Measurements from ENCODE around the gene SLC45A3. TPM values are rescaled to one million over a fixed set of nuclear protein-coding genes. Genes with fewer than 3 reads are reported as not detected.

The SLC45A3 gene
- total RNA-seq, 1 donor from 2014 or later, result 9.2 TPM

- H3K27me3 Mint-ChIP-seq (ENCODE audit: unreplicated experiment), result peaks cover 14% of the 10 kb centered on the region
- H3K36me3 Mint-ChIP-seq (ENCODE audit: low read depth, unreplicated experiment), result peaks cover 8% of the 10 kb centered on the region
- H3K27ac Mint-ChIP-seq (ENCODE audit: unreplicated experiment), result peak overlapping the region; percentile 97
- H3K9me3 Mint-ChIP-seq (ENCODE audit: unreplicated experiment), result no peaks in the 10 kb centered on the region
- TF ChIP-seq CTCF (IDR thresholded peaks at IDR 0.05; ENCODE audit: unreplicated experiment), result no peak
- H3K4me1 Mint-ChIP-seq (ENCODE audit: unreplicated experiment), result peaks cover 40% of the 10 kb centered on the region
- H3K4me3 Mint-ChIP-seq (ENCODE audit: unreplicated experiment), result peak overlapping the region; percentile 96
- DNase-seq (ENCODE audit: low spot score), result peak; percentile 78
Measured at GRCh38 chr1:205631010-205631767, 49.1 kb downstream of the SLC45A3 start.

- H3K4me1 Mint-ChIP-seq (ENCODE audit: unreplicated experiment), result peaks cover 45% of the 10 kb centered on the region
- H3K4me3 Mint-ChIP-seq (ENCODE audit: unreplicated experiment), result peak overlapping the region; percentile 96
- H3K27ac Mint-ChIP-seq (ENCODE audit: unreplicated experiment), result peak overlapping the region; percentile 97
- no peak for DNase-seq (ENCODE audit: low spot score)
- no peaks in the 10 kb centered on the region for H3K9me3 Mint-ChIP-seq (ENCODE audit: unreplicated experiment)
- TF ChIP-seq CTCF (IDR thresholded peaks at IDR 0.05; ENCODE audit: unreplicated experiment), result no peak
- H3K27me3 Mint-ChIP-seq (ENCODE audit: unreplicated experiment), result peaks cover 14% of the 10 kb centered on the region
- peaks cover 14% of the 10 kb centered on the region for H3K36me3 Mint-ChIP-seq (ENCODE audit: low read depth, unreplicated experiment)
Measured at GRCh38 chr1:205630651-205631009, 49.7 kb downstream of the SLC45A3 start.

DNA sequence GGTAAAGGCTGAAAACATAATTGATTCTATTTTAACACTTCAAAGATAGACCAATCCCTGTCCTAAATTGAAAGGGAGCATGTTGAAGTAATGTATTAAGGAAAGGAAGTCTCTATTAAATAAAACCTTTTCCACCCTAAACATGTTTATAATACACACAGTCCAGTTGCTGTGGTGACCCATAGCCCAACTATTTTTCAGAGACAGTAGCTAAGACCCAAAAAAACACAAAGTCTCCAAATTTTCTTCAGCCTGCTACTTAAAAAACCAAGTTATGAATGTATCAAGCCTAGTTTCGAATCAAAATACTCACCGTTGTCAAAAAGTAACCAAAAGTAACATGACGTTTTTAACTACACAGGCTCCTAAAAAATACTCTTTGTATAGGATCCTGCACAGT lies 50.1 kb downstream of the SLC45A3 start:
- peaks cover 45% of the 10 kb centered on the region for H3K4me1 Mint-ChIP-seq (ENCODE audit: unreplicated experiment)
- DNase-seq (ENCODE audit: low spot score), result no peak
- H3K27me3 Mint-ChIP-seq (ENCODE audit: unreplicated experiment), result peaks cover 14% of the 10 kb centered on the region
- H3K27ac Mint-ChIP-seq (ENCODE audit: unreplicated experiment), result peak overlapping the region; percentile 97
- no peaks in the 10 kb centered on the region for H3K9me3 Mint-ChIP-seq (ENCODE audit: unreplicated experiment)
- H3K36me3 Mint-ChIP-seq (ENCODE audit: low read depth, unreplicated experiment), result peaks cover 14% of the 10 kb centered on the region
- no peak for TF ChIP-seq CTCF (IDR thresholded peaks at IDR 0.05; ENCODE audit: unreplicated experiment)
- H3K4me3 Mint-ChIP-seq (ENCODE audit: unreplicated experiment), result peak overlapping the region; percentile 96

- H3K4me1 Mint-ChIP-seq (ENCODE audit: unreplicated experiment), result peaks cover 45% of the 10 kb centered on the region
- no peak for TF ChIP-seq CTCF (IDR thresholded peaks at IDR 0.05; ENCODE audit: unreplicated experiment)
- H3K27ac Mint-ChIP-seq (ENCODE audit: unreplicated experiment), result peak overlapping the region; percentile 97
- H3K36me3 Mint-ChIP-seq (ENCODE audit: low read depth, unreplicated experiment), result peaks cover 14% of the 10 kb centered on the region
- no peaks in the 10 kb centered on the region for H3K9me3 Mint-ChIP-seq (ENCODE audit: unreplicated experiment)
- no peak for DNase-seq (ENCODE audit: low spot score)
- peaks cover 14% of the 10 kb centered on the region for H3K27me3 Mint-ChIP-seq (ENCODE audit: unreplicated experiment)
- peak overlapping the region; percentile 96 for H3K4me3 Mint-ChIP-seq (ENCODE audit: unreplicated experiment)
Measured at GRCh38 chr1:205629751-205630150, 50.6 kb downstream of the SLC45A3 start.

- Mint-ChIP-seq H3K36me3 (ENCODE audit: low read depth, unreplicated experiment) (peaks cover 17% of the 10 kb centered on the region), H3K27ac (ENCODE audit: unreplicated experiment) (no peak overlapping the region), H3K4me1 (ENCODE audit: unreplicated experiment) (peaks cover 45% of the 10 kb centered on the region), H3K9me3 (ENCODE audit: unreplicated experiment) (no peaks in the 10 kb centered on the region), H3K4me3 (ENCODE audit: unreplicated experiment) (peak overlapping the region; percentile 39), H3K27me3 (ENCODE audit: unreplicated experiment) (peaks cover 10% of the 10 kb centered on the region)
- no peak for DNase-seq (ENCODE audit: low spot score)
- no peak for TF ChIP-seq CTCF (IDR thresholded peaks at IDR 0.05; ENCODE audit: unreplicated experiment)
Measured at GRCh38 chr1:205627956-205628355, 52.4 kb downstream of the SLC45A3 start.

All from endothelial cell (in vitro differentiated cells).